Myometrial cell (primary cell): Measurements from ENCODE around the gene ITSN2. TPM values are rescaled to one million over a fixed set of nuclear protein-coding genes. Genes with fewer than 3 reads are reported as not detected.

Experiments
- total RNA-seq: library from RNA; depleted of rRNA; stranded (reverse); fragments of >200 nt; gene quantifications from 2 replicates; pipeline ENCODE4 v1.2.3, GENCODE V29; 2015

Gene ITSN2
- 9.5 and 19.0 TPM in 2 replicates for total RNA-seq

DNA sequence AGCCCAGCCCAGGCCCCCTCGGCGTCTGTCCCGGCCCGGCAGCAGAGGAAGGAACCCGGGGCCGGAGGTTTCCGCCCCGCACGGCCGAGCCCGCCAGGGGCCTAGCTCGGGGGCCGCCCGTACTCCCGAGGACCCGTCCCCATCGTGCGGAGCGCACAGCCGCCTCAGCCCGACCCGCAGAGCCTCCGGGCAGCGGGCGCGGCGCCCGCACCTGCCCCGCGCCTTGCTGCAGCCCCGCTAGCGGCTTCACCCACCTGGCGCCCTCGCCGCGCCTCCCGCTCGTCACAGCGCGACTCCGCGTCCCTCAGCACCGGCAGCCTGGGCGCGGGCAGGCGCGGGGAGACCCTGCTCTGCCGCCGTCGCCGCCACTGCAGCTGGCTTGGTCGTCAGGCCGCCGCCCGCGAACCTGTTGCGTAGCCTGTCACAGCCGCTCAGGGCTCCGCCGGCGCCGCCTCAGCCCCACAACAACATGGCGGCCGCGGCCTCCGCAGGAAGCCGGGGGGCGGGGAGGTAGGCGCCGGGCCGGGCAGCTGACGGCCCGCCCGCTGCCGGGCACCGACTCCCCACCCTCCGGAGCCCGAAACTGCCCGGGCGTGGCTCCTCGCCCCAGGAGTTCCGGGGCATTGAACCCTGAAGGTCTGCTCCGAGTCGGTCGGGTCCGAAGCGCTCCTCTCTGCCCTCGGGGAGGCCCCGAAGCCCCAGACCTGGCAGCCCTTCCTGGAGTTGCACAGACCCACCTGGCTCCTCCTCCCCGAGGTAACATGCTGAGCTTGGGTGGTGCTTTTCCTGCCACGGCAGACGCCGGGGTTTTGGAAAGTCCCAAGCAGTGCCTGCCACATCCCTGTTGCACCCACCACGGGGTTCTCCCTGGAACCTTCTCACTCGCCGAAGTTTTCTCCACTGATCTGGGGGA is at the start of gene ITSN2:
ITSN2 (minus strand) TSS at position 487 of the 913 bp plus-strand sequence. CDS start 32,454 bp downstream, outside the sequence.

DNA sequence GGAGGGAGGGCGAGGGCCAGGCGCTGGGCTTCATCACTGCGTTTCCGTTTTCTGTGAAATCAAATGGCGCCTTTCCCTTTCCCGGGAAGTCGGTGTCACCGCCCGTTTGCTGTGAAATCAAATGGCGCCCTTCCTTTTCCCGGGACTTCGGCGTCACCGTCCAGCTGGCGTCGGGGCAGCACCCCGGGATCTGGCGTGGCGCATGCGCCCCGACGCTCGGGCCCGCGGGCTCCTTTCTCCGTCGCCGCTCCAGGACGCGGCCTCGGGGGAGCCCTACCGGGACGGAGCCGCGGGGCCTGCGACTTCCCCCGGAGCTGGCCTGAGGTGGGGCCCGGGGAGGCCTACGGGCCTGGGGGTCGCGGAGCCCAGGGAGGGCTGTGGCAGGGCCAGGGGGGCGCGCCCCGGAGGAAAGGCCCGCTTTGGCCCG is 185.5 kb downstream of the ITSN2 start, which contains the start of gene FAM228A:
FAM228A (plus strand) TSS at position 203 of the 427 bp plus-strand sequence. CDS start 428 bp downstream, outside the sequence.

Other genes with a start within 250 kb of the ITSN2 start
- 1.1 and 2.0 TPM in 2 replicates for gene PFN4, start 237.2 kb downstream of the ITSN2 start, total RNA-seq
- gene FAM228B, start 237.1 kb downstream of the ITSN2 start, total RNA-seq, result 3.7 and 11.3 TPM in 2 replicates
- under 0.01 TPM in 1 of 2 replicates, not detected in the other for gene FAM228A, start 185.5 kb downstream of the ITSN2 start, total RNA-seq
- 5.2 and 8.2 TPM in 2 replicates for gene NCOA1, start 130.7 kb upstream of the ITSN2 start, total RNA-seq